Fibroblast of lung (primary cell): Measurements from ENCODE around the gene PCSK7.

Experiments used
- CTCF ChIP-seq, 2 donors: IDR thresholded peaks in 1 of 2; conservative IDR thresholded peaks in 1 of 2; 1 replicate in 1 of 2; 2 replicates in 1 of 2; pipeline ENCODE4 v1.5.1; 2011 to 2012; ENCODE audit warnings: low read length in 2 of 2, control low read depth in 1 of 2, inconsistent platforms in 1 of 2, low read depth in 1 of 2, mild to moderate bottlenecking in 1 of 2
- EZH2 ChIP-seq: IDR thresholded peaks from 2 replicates; pipeline ENCODE4 v1.5.1; 2012; ENCODE audit warnings: low read length, control low read depth, mild to moderate bottlenecking; ENCODE audit errors: missing control alignments

DNA sequence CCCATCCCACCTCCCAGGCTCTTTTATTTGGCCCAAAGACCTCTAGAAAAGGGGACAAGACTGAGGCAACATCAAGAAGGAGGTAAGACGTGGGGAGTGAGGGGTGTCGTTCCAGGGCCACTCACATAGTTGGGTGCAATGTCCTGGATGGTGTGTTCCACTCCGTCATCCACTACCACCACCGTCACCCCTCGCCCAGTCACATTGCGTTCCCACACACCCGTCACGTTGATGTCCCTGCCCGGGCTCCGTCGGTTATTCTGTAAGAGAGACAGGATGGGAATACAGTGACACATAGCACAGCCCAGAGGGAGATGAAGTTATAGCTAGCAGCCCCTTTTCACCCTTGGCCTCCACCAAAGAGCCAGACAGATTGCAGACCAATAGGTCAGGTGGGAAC, 3.8 kb downstream of the PCSK7 start:
- no peak for TF ChIP-seq CTCF (conservative IDR thresholded peaks at IDR 0.05 in 1 of 2, IDR thresholded peaks at IDR 0.05 in 1 of 2; ENCODE audit: low read depth in 1 of 2, low read length in 2 of 2)
- no peak for TF ChIP-seq EZH2
